ENCODE measurements around the gene RUVBL1. TPM values are rescaled to one million over a fixed set of nuclear protein-coding genes. Genes with fewer than 3 reads are reported as not detected.
A peak's percentile ranks its signal among the peaks of the same experiment; 100 is the strongest.

The RUVBL1 gene
- total RNA-seq, 4 donors from 2014 or later = 16.3 to 35.6 (median 28.3) TPM

- 5% methylated on average over 18 of the region's 79 CpGs for WGBS
- Histone ChIP-seq H3K27ac (no peak overlapping the region), H3K36me3 (peaks cover 25% of the 10 kb centered on the region), H3K4me1 (peaks cover 30% of the 10 kb centered on the region), H3K9me3 (no peaks in the 10 kb centered on the region), H3K4me3 (peak overlapping the region; percentile 53), H3K27me3 (no peaks in the 10 kb centered on the region)
- TF ChIP-seq POLR2AphosphoS5 (IDR thresholded peaks at IDR 0.05) (no peak), EP300 (IDR thresholded peaks at IDR 0.05) (no peak), CTCF (IDR thresholded peaks at IDR 0.05) (no peak), POLR2A (IDR thresholded peaks at IDR 0.05) (no peak)
- DNase-seq (ENCODE audit: low spot score in 2 of 2) = peak; percentile 73 to 76
Measured at GRCh38 chr3:128076483-128077201, 47.0 kb downstream of the RUVBL1 start.

GRCh38 chr3:128075522-128076482 is 47.8 kb downstream of the RUVBL1 start:
- no peaks in the 10 kb centered on the region for H3K27me3 ChIP-seq
- 2% methylated on average over 59 of the region's 78 CpGs for WGBS
- no peaks in the 10 kb centered on the region for H3K9me3 ChIP-seq
- TF ChIP-seq EP300 (IDR thresholded peaks at IDR 0.05) = no peak
- peak; percentile 84 to 98 for TF ChIP-seq CTCF (IDR thresholded peaks at IDR 0.05)
- H3K4me3 ChIP-seq = peak overlapping the region; percentile 53
- DNase-seq (ENCODE audit: low spot score in 2 of 2) = peak; percentile 87 to 90
- H3K4me1 ChIP-seq = peaks cover 30% of the 10 kb centered on the region
- peaks cover 28% of the 10 kb centered on the region for H3K36me3 ChIP-seq
- peak overlapping the region; percentile 45 for H3K27ac ChIP-seq

GRCh38 chr3:128074851-128075521 is 48.6 kb downstream of the RUVBL1 start:
- Histone ChIP-seq H3K36me3 (peaks cover 36% of the 10 kb centered on the region), H3K27ac (peak overlapping the region; percentile 45), H3K4me3 (peak overlapping the region; percentile 53), H3K27me3 (no peaks in the 10 kb centered on the region), H3K9me3 (no peaks in the 10 kb centered on the region), H3K4me1 (peaks cover 30% of the 10 kb centered on the region)
- 14% methylated on average over 7 of the region's 7 CpGs for WGBS
- no peak for TF ChIP-seq EP300 (IDR thresholded peaks at IDR 0.05)
- TF ChIP-seq POLR2A (IDR thresholded peaks at IDR 0.05) = no peak
- no peak for TF ChIP-seq POLR2AphosphoS5 (IDR thresholded peaks at IDR 0.05)
- TF ChIP-seq CTCF (IDR thresholded peaks at IDR 0.05) = no peak
- DNase-seq (ENCODE audit: low spot score in 2 of 2) = peak; percentile 20 to 37

- H3K4me1 ChIP-seq = peaks cover 30% of the 10 kb centered on the region
- 72% methylated on average over 2 of the region's 2 CpGs for WGBS
- H3K4me3 ChIP-seq = no peak overlapping the region
- H3K27me3 ChIP-seq = no peaks in the 10 kb centered on the region
- H3K9me3 ChIP-seq = no peaks in the 10 kb centered on the region
- no peak for TF ChIP-seq POLR2A (IDR thresholded peaks at IDR 0.05)
- no peak for TF ChIP-seq POLR2AphosphoS5 (IDR thresholded peaks at IDR 0.05)
- TF ChIP-seq CTCF (IDR thresholded peaks at IDR 0.05) = no peak
- no peak for TF ChIP-seq EP300 (IDR thresholded peaks at IDR 0.05)
- peaks cover 45% of the 10 kb centered on the region for H3K36me3 ChIP-seq
- H3K27ac ChIP-seq = no peak overlapping the region
- no peak for DNase-seq (ENCODE audit: low spot score in 2 of 2)
Measured at GRCh38 chr3:128073807-128074206, 49.8 kb downstream of the RUVBL1 start.
